DOHH2 (cell line): ENCODE measurements around the gene PHOSPHO1.
"Not testable (repeated sequence)": the region's sequence is repeated elsewhere in the genome, so short reads cannot be mapped to it uniquely, and the experiment has no call there.

Experiments used
- H3F3A ChIP-seq: fragments of 200-600 bp; sonication (generic), shearing (Covaris generic); 2 replicates; pipeline ENCODE4 v1.6.0; 2016; ENCODE audit warnings: antibody characterized with exemption, mild to moderate bottlenecking; ENCODE audit not compliant: control insufficient read depth, insufficient read depth
- H3K27ac ChIP-seq: fragments of 200-600 bp; sonication (generic); 2 replicates; pipeline ENCODE4 v1.5.1; 2014; ENCODE audit warnings: low read depth, mild to moderate bottlenecking, low read length, moderate library complexity
- H3K27me3 ChIP-seq: fragments of 200-600 bp; sonication (generic); 2 replicates; pipeline ENCODE4 v1.6.1; 2014; ENCODE audit warnings: mild to moderate bottlenecking, low read length, mixed read lengths; ENCODE audit not compliant: control insufficient read depth
- H3K36me3 ChIP-seq: fragments of 200-600 bp; sonication (generic); 2 replicates; pipeline ENCODE4 v1.6.1; 2014; ENCODE audit warnings: mild to moderate bottlenecking, low read length, moderate library complexity, mixed read lengths; ENCODE audit not compliant: control insufficient read depth
- H3K4me1 ChIP-seq: fragments of 200-600 bp; sonication (generic); 2 replicates; pipeline ENCODE4 v1.6.1; 2014; ENCODE audit warnings: mild to moderate bottlenecking, low read length, mixed read lengths; ENCODE audit not compliant: control insufficient read depth
- H3K4me2 ChIP-seq: fragments of 200-600 bp; sonication (generic); 2 replicates; pipeline ENCODE4 v1.6.0; 2014; ENCODE audit warnings: mild to moderate bottlenecking, low read length, moderate library complexity
- H3K4me3 ChIP-seq: fragments of 200-600 bp; sonication (generic); 2 replicates; pipeline ENCODE4 v1.5.1; 2014; ENCODE audit warnings: mild to moderate bottlenecking, low read length, mixed read lengths
- H3K79me2 ChIP-seq: fragments of 200-600 bp; sonication (generic); 2 replicates; pipeline ENCODE4 v1.6.1; 2014; ENCODE audit warnings: mild to moderate bottlenecking, low read length, mixed read lengths; ENCODE audit not compliant: control insufficient read depth
- H3K9me2 ChIP-seq: fragments of 200-600 bp; sonication (generic); replicated peaks from 2 replicates; pipeline ENCODE4 v1.6.1; 2014; ENCODE audit warnings: mild to moderate bottlenecking, low read length, mixed read lengths; ENCODE audit not compliant: control insufficient read depth
- H3K9me3 ChIP-seq: fragments of 200-600 bp; sonication (generic); 2 replicates; pipeline ENCODE4 v1.6.1; 2014; ENCODE audit warnings: antibody characterized with exemption, low read length, mixed read lengths; ENCODE audit not compliant: control insufficient read depth, insufficient read depth
- H4K20me1 ChIP-seq: fragments of 200-600 bp; sonication (generic); 2 replicates; pipeline ENCODE4 v1.6.0; 2014; ENCODE audit warnings: low read depth, mild to moderate bottlenecking, antibody characterized with exemption, low read length, moderate library complexity; ENCODE audit not compliant: control insufficient read depth, insufficient read depth
- EZH2phosphoT487 ChIP-seq: fragments of 200-600 bp; sonication (generic); IDR thresholded peaks from 2 replicates; pipeline ENCODE4 v1.6.1; 2017; ENCODE audit warnings: borderline replicate concordance, mild to moderate bottlenecking, antibody characterized with exemption, low read length, moderate library complexity, mixed read lengths
- TF ChIP-seq, protein P1 (sequence below): fragments of 200-600 bp; sonication (generic); IDR thresholded peaks from one replicate; pipeline ENCODE4 v1.5.1; 2014; ENCODE audit warnings: antibody characterized with exemption, mild to moderate bottlenecking, low read depth, low read length; ENCODE audit not compliant: poor library complexity, severe bottlenecking

The PHOSPHO1 gene

DNA sequence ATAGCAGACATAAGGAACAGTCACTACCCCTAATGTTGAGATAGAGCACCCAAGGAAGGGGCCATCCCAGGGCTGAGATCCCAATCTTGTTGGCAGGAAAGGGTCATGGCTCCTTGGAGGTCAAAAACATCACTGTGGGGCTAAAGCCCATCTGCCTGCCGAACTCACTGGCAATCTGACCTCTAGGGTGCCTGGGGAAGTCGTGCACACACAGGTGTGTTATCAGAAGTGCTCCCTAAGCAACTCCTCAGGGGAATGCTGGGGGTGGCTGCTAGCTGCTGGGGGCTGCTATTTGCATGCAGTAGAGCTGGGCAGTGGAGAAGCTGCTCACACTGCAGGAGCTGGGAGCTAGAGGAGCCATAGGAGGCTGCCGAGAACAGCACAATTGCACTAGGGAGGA, 47.5 kb upstream of the PHOSPHO1 start:
- H3K4me2 ChIP-seq, result no peak overlapping the region
- no peaks in the 10 kb centered on the region for H3K79me2 ChIP-seq
- no peaks in the 10 kb centered on the region for H3F3A ChIP-seq
- TF ChIP-seq EZH2phosphoT487, result no peak
- TF ChIP-seq, protein P1, sequence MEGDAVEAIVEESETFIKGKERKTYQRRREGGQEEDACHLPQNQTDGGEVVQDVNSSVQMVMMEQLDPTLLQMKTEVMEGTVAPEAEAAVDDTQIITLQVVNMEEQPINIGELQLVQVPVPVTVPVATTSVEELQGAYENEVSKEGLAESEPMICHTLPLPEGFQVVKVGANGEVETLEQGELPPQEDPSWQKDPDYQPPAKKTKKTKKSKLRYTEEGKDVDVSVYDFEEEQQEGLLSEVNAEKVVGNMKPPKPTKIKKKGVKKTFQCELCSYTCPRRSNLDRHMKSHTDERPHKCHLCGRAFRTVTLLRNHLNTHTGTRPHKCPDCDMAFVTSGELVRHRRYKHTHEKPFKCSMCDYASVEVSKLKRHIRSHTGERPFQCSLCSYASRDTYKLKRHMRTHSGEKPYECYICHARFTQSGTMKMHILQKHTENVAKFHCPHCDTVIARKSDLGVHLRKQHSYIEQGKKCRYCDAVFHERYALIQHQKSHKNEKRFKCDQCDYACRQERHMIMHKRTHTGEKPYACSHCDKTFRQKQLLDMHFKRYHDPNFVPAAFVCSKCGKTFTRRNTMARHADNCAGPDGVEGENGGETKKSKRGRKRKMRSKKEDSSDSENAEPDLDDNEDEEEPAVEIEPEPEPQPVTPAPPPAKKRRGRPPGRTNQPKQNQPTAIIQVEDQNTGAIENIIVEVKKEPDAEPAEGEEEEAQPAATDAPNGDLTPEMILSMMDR, result no peak
- no peaks in the 10 kb centered on the region for H4K20me1 ChIP-seq
- no peaks in the 10 kb centered on the region for H3K4me1 ChIP-seq
- no peaks in the 10 kb centered on the region for H3K9me2 ChIP-seq
- H3K27ac ChIP-seq, result no peak overlapping the region
- H3K27me3 ChIP-seq, result peaks cover 4% of the 10 kb centered on the region
- H3K9me3 ChIP-seq, result no peaks in the 10 kb centered on the region
- no peak overlapping the region for H3K4me3 ChIP-seq
- H3K36me3 ChIP-seq, result no peaks in the 10 kb centered on the region

DNA sequence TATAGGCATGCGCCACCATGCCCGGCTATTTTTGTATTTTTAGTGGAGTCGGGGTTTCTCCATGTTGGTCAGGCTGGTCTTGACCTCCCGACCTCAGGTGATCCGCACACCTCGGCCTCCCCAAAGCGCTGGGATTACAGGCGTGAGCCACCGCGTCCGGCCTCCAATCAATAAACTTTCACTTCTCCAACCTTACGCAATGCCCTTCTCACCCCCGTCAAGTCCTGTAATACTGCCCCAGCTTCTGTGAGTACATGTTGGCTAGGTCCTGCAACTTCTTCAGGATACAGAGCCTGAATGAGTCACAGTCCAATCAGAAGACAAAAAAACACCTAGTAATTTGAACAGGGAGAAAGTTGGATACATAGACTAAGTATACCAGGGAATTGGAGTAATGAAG, 47.1 kb upstream of the PHOSPHO1 start:
- no peak overlapping the region for H3K4me3 ChIP-seq
- TF ChIP-seq, protein P1, result no peak
- no peak for TF ChIP-seq EZH2phosphoT487
- no peaks in the 10 kb centered on the region for H3K79me2 ChIP-seq
- H3K9me3 ChIP-seq, result no peaks in the 10 kb centered on the region
- H3K36me3 ChIP-seq, result no peaks in the 10 kb centered on the region
- H3K9me2 ChIP-seq, result no peaks in the 10 kb centered on the region
- H4K20me1 ChIP-seq, result no peaks in the 10 kb centered on the region
- no peaks in the 10 kb centered on the region for H3K4me1 ChIP-seq
- H3K27ac ChIP-seq, result no peak overlapping the region
- H3F3A ChIP-seq, result no peaks in the 10 kb centered on the region
- H3K27me3 ChIP-seq, result peaks cover 4% of the 10 kb centered on the region; the same call in 1 of the 2 replicates
- H3K4me2 ChIP-seq, result no peak overlapping the region

DNA sequence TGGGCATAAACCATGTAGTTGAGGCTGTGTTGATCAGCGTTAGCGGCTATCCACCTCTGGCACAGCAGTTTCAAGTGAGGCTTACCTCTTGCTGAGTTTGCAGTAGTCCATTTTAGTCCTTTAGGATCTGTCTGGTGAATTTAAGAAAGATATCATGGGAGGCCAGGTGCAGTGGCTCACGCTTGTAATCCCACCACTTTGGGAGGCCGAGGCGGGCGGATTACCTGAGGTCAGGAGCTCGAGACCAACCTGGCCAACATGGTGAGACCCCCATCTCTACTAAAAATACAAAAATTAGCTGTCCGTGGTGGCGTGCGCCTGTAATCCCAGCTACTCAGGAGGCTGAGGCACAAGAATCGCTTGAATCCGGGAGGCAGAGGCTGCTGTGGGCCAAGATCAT, 45.4 kb upstream of the PHOSPHO1 start:
- not testable (repeated sequence) for H3K9me3 ChIP-seq, H3F3A ChIP-seq, H3K4me2 ChIP-seq, H3K27ac ChIP-seq, H3K36me3 ChIP-seq, H3K4me3 ChIP-seq, H4K20me1 ChIP-seq, H3K9me2 ChIP-seq, H3K79me2 ChIP-seq, H3K4me1 ChIP-seq, H3K27me3 ChIP-seq

DNA sequence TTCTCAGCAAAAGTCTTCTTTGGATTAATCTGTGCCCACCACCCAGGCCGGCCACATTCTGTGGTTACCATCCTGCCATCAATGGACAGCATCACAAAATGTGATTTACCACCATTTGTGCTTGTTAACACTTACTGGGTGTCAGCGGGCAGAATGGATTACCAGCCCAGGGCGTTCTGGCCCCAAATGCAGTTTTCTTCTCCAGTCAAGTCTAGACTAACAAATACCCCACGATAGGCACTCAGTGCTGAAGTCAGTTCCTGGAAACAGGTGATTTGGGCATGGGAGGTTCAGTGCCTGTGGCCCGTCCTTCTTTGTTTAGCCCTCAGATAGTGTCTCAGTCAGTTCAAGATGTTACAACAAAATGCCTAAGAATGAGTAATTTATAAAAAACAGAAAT, 38.8 kb upstream of the PHOSPHO1 start:
- Histone ChIP-seq H4K20me1 (no peaks in the 10 kb centered on the region), H3K79me2 (no peaks in the 10 kb centered on the region), H3K9me3 (no peaks in the 10 kb centered on the region), H3F3A (no peaks in the 10 kb centered on the region), H3K9me2 (no peaks in the 10 kb centered on the region), H3K36me3 (no peaks in the 10 kb centered on the region), H3K27me3 (peaks cover 5% of the 10 kb centered on the region; the same call in 1 of the 2 replicates), H3K27ac (no peak overlapping the region), H3K4me3 (no peak overlapping the region), H3K4me2 (no peak overlapping the region), H3K4me1 (no peaks in the 10 kb centered on the region)
- TF ChIP-seq, protein P1, result no peak
